ENCODE results near the gene RRAD. TPM values are rescaled to one million over a fixed set of nuclear protein-coding genes. Genes with fewer than 3 reads are reported as not detected.

The RRAD gene
- total RNA-seq, 1 experiment from 2014 or later: 4.3 TPM

- intact Hi-C loops (cut with micrococcal nuclease; ENCODE audit: unreplicated experiment): no loop called here
- Histone ChIP-seq H3K27me3 (ENCODE audit: control insufficient read depth, insufficient read depth, low read length) (no peaks in the 10 kb centered on the region), H3K4me1 (ENCODE audit: control insufficient read depth, insufficient read depth, low read length) (peaks cover 9% of the 10 kb centered on the region), H3K36me3 (ENCODE audit: control insufficient read depth, insufficient read depth, low read length) (no peaks in the 10 kb centered on the region), H3K9me3 (ENCODE audit: control insufficient read depth, insufficient read depth, low read depth, low read length) (no peaks in the 10 kb centered on the region), H3K27ac (ENCODE audit: low read length) (no peak overlapping the region), H3K4me3 (ENCODE audit: low read depth in 2 of 2, low read length in 2 of 2) (no peak overlapping the region)
- no peak for ATAC-seq
- BruUV-seq (replicated peaks): no TSS peak
- in situ Hi-C loops (cut with HindIII; ENCODE audit: low pct_unique_long_range_greater_than_20kb, low sequenced_read_pairs): no loop called here
- TF ChIP-seq TCF7L2 (IDR thresholded peaks at IDR 0.05; ENCODE audit: low read depth, low read length) (no peak), REST (IDR thresholded peaks at IDR 0.05; ENCODE audit: insufficient read depth in 1 of 2, low read depth in 2 of 2, low read length in 1 of 2) (no peak), SIN3A (IDR thresholded peaks at IDR 0.05; ENCODE audit: borderline replicate concordance, insufficient read depth, low read depth, low read length) (no peak), CTCF (IDR thresholded peaks at IDR 0.05) (no peak), POLR2AphosphoS5 (IDR thresholded peaks at IDR 0.05; ENCODE audit: low read depth, low read length) (no peak)
- DNase-seq (ENCODE audit: low read depth, low spot score): no peak
- POLR2A ChIA-PET: no interaction called here
- CTCF ChIA-PET: interaction anchor here (0.6 kb wide), 2 partner anchors 36 to 57 kb away, joined by 3 read pairs; partner anchors contain the start of gene CES3
Observed at GRCh38 chr16:66903544-66904427, 21.5 kb downstream of the RRAD start.

GRCh38 chr16:66902648-66903543 lies 22.4 kb downstream of the RRAD start:
- no TSS peak for BruUV-seq (replicated peaks)
- Histone ChIP-seq H3K4me1 (ENCODE audit: control insufficient read depth, insufficient read depth, low read length) (peaks cover 9% of the 10 kb centered on the region), H3K36me3 (ENCODE audit: control insufficient read depth, insufficient read depth, low read length) (no peaks in the 10 kb centered on the region), H3K9me3 (ENCODE audit: control insufficient read depth, insufficient read depth, low read depth, low read length) (no peaks in the 10 kb centered on the region), H3K4me3 (ENCODE audit: low read depth in 2 of 2, low read length in 2 of 2) (no peak overlapping the region), H3K27me3 (ENCODE audit: control insufficient read depth, insufficient read depth, low read length) (no peaks in the 10 kb centered on the region), H3K27ac (ENCODE audit: low read length) (no peak overlapping the region)
- TF ChIP-seq POLR2AphosphoS5 (IDR thresholded peaks at IDR 0.05; ENCODE audit: low read depth, low read length) (no peak), TCF7L2 (IDR thresholded peaks at IDR 0.05; ENCODE audit: low read depth, low read length) (no peak), SIN3A (IDR thresholded peaks at IDR 0.05; ENCODE audit: borderline replicate concordance, insufficient read depth, low read depth, low read length) (no peak), REST (IDR thresholded peaks at IDR 0.05; ENCODE audit: insufficient read depth in 1 of 2, low read depth in 2 of 2, low read length in 1 of 2) (no peak), CTCF (IDR thresholded peaks at IDR 0.05) (no peak)
- CTCF ChIA-PET: interaction anchor here (0.6 kb wide), 1 partner anchor 58 kb away, joined by 3 read pairs; the partner anchor contains the start of gene CES3
- intact Hi-C loops (cut with micrococcal nuclease; ENCODE audit: unreplicated experiment) (no loop called here), in situ Hi-C loops (cut with HindIII; ENCODE audit: low pct_unique_long_range_greater_than_20kb, low sequenced_read_pairs) (no loop called here)
- POLR2A ChIA-PET: no interaction called here
- DNase-seq (ENCODE audit: low read depth, low spot score) (no peak), ATAC-seq (no peak)

Measured in Panc1 (cell line).